ENCODE measurements around the gene CAPN11.

GRCh38 chr6:44133003-44133931 is 25.4 kb upstream of the CAPN11 start:
- no peak for TF ChIP-seq CTCF (IDR thresholded peaks at IDR 0.05)
- TF ChIP-seq POLR2A (IDR thresholded peaks at IDR 0.05), result no peak
